Epithelial cell of proximal tubule (primary cell): ENCODE data around the gene RSPO1. TPM values are rescaled to one million over a fixed set of nuclear protein-coding genes. Genes with fewer than 3 reads are reported as not detected.
"Not testable (repeated sequence)": the region's sequence is repeated elsewhere in the genome, so short reads cannot be mapped to it uniquely, and the experiment has no call there.

Experiments
- DNase-seq: peaks from one replicate; pipeline ENCODE4 v3.0.0-alpha.2; 2011; ENCODE audit warnings: low read depth
- H3K4me3 ChIP-seq: 2 replicates; pipeline ENCODE4 v1.5.1; 2011; ENCODE audit warnings: low read depth, mild to moderate bottlenecking, low read length
- CTCF ChIP-seq: conservative IDR thresholded peaks from 2 replicates; pipeline ENCODE4 v1.5.1; 2012; ENCODE audit warnings: low read depth, mild to moderate bottlenecking, low read length
- total RNA-seq: library from RNA; depleted of rRNA; stranded (reverse); fragments of >200 nt; gene quantifications from 2 replicates; pipeline ENCODE4 v1.2.3, GENCODE V29; 2015

The RSPO1 gene
- total RNA-seq, 1 donor from 2014 or later: not detected

- no peak for DNase-seq
- no peak for TF ChIP-seq CTCF
- H3K4me3 ChIP-seq: no peak overlapping the region
Measured at GRCh38 chr1:37599940-37600339, 34.8 kb downstream of the RSPO1 start.

GRCh38 chr1:37596182-37596667 is 38.5 kb downstream of the RSPO1 start:
- H3K4me3 ChIP-seq: peak overlapping the region; percentile 83
- TF ChIP-seq CTCF: no peak
- no peak for DNase-seq

- TF ChIP-seq CTCF: no peak
- peak within 1 kb of the TSS; percentile 83 for H3K4me3 ChIP-seq
- DNase-seq: peak; percentile 54
Measured at GRCh38 chr1:37595440-37596181, 39.1 kb downstream of the RSPO1 start, which contains the start of gene GNL2. Gene GNL2 (minus strand): TSS chr1:37595937. CDS start chr1:37595822, 115 bp downstream.

GRCh38 chr1:37593726-37594125 is 41.0 kb downstream of the RSPO1 start:
- no peak for DNase-seq
- H3K4me3 ChIP-seq: no peak overlapping the region
- no peak for TF ChIP-seq CTCF

GRCh38 chr1:37588939-37589338 is 45.8 kb downstream of the RSPO1 start:
- no peak for DNase-seq
- H3K4me3 ChIP-seq: no peak overlapping the region
- TF ChIP-seq CTCF: no peak

- not testable (repeated sequence) for DNase-seq, H3K4me3 ChIP-seq
Measured at GRCh38 chr1:37584544-37584943, 50.1 kb downstream of the RSPO1 start.

- DNase-seq: no peak
- TF ChIP-seq CTCF: no peak
- no peak overlapping the region for H3K4me3 ChIP-seq
Measured at GRCh38 chr1:37575692-37576091, 59.0 kb downstream of the RSPO1 start.
